Loucy (cell line): ENCODE measurements around the gene FAR2.

Experiments used
- EZH2phosphoT487 ChIP-seq: fragments of 200-600 bp; IDR thresholded peaks from 2 replicates; pipeline ENCODE4 v1.6.1; 2018; ENCODE audit warnings: antibody characterized with exemption, mild to moderate bottlenecking, moderate library complexity, borderline replicate concordance
- TF ChIP-seq, protein P1 (sequence below): fragments of 200-600 bp; sonication (generic); conservative IDR thresholded peaks from 2 replicates; pipeline ENCODE4 v1.5.1; 2014; ENCODE audit warnings: mild to moderate bottlenecking, antibody characterized with exemption, low read length

DNA sequence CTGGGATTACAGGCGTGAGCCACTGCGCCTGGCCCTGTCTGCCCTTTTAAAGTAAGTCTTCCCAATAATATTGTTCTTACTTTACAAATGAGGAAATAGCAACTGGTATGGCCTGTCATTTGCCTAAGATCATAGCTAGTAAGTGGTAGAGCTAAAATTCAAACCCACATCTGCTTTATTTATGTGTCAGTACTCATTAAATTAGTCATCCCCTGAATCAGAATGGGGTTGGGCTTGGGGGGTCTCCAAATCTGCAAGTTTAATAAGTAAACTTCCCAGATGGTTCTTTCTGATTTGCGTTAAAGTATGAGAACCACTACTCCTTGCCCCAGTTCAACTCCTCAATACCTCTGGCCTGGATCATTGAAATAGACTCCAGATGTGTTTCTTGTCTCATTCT lies 96.2 kb downstream of the FAR2 start:
- TF ChIP-seq, protein P1, sequence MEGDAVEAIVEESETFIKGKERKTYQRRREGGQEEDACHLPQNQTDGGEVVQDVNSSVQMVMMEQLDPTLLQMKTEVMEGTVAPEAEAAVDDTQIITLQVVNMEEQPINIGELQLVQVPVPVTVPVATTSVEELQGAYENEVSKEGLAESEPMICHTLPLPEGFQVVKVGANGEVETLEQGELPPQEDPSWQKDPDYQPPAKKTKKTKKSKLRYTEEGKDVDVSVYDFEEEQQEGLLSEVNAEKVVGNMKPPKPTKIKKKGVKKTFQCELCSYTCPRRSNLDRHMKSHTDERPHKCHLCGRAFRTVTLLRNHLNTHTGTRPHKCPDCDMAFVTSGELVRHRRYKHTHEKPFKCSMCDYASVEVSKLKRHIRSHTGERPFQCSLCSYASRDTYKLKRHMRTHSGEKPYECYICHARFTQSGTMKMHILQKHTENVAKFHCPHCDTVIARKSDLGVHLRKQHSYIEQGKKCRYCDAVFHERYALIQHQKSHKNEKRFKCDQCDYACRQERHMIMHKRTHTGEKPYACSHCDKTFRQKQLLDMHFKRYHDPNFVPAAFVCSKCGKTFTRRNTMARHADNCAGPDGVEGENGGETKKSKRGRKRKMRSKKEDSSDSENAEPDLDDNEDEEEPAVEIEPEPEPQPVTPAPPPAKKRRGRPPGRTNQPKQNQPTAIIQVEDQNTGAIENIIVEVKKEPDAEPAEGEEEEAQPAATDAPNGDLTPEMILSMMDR = no peak
- TF ChIP-seq EZH2phosphoT487 = no peak
